Activated CD8-positive, alpha-beta memory T cell treated with anti-CD3 and anti-CD28 coated beads, Interleukin-2, amount 50 U/mL, for 1 hour (primary cell): Measurements from ENCODE around the gene ZNF112.

ENCODE experiments used
- DNase-seq: peaks from one replicate; pipeline ENCODE4 v3.0.0-alpha.2; 2020; ENCODE audit errors: extremely low read depth

ZNF112 gene

DNA sequence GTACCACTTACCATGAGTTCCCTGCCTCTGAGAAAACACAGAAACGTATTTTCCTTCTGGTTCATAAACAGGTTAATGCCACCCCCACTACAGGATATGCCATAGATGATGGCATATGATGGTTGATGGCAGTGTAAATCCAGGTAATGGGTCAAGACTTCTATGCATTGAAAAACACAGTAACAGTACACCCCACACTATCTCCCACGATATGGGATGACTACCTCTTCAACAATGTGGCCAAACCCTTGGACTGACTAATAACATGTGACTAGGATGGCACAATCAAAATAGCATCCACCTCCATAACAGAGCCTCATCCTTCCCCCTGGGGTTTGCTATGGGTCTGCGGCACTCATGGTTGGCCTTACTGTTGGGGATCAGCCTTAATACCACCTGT, 73.6 kb downstream of the ZNF112 start:
- no peak for DNase-seq

DNA sequence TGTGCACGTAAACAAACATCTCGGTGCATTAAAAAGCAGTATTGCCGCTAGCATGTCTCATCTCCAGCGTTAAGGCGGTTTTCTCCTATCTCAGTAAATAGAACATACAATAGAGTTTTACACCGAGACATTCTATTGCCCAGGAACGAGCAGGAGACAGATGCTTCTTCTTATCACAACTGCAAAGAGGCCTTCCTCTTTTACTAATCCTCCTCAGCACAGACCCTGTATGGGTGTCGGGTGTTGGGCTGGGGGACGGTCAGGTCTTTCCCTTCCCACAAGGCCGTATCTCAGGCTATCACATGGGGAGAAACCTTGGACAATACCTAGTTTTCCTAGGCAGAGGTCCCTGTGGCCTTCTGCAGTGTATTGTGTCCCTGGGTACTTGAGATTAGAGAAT, 75.6 kb downstream of the ZNF112 start:
- no peak for DNase-seq

GRCh38 chr19:44278181-44278690, 78.2 kb downstream of the ZNF112 start:
- DNase-seq = no peak

GRCh38 chr19:44277331-44277730, 79.1 kb downstream of the ZNF112 start:
- no peak for DNase-seq
